DMS 273 treated with DMSO at 0.1 percent for 48 hours (cell line): ENCODE measurements around the gene POLR1A.
"Not testable (repeated sequence)": the region's sequence is repeated elsewhere in the genome, so short reads cannot be mapped to it uniquely, and the experiment has no call there.

ENCODE experiments used
- DNase-seq: peaks from one replicate; lab custom pipeline; 2025; lab: John Stamatoyannopoulos, UW

POLR1A gene

DNA sequence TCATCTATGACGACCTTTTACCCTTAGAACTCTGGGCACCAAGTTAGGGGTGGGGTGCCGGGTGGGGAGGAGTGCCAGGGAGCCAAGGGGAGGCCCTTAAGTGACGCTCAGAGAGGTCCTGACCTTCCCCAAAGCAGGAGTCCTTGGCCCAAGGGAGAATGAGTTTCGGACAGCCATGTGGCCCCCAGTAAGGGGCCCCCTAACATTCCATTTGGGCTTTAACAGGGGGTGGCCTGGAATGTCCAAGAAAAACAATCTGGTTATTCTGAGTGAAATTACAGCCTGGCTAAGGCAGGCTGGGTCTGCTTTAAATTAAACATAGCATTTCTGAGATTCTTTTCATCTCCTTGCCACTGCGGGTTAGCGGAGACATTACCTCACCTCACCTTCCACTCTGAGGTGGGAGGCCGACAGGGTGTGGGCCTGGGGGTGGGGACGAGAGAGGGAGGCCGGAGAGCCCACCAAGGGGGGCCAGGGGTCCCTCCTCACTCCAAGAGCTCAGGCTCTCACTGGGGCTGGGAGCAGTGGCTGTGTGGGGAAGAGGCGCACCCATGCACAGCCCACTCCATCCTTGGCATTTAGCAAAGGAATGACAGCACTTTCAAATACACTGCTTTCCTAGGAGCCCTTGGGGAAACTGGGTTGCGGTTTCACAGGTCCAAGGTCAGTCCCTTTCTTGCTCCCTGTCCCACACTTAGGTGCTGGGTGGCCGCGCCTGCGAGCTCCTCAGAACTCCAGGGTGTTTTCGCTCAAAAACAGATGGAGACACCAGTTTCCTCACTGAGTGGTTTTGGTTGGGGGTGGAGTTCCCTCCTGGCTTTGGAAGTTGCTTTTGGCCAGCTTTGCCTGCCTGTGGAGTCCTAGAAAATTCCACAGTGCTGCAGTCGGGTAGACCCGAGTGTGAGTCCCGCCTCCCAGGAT lies 107.4 kb downstream of the POLR1A start:
- peak; percentile 21 for DNase-seq

DNA sequence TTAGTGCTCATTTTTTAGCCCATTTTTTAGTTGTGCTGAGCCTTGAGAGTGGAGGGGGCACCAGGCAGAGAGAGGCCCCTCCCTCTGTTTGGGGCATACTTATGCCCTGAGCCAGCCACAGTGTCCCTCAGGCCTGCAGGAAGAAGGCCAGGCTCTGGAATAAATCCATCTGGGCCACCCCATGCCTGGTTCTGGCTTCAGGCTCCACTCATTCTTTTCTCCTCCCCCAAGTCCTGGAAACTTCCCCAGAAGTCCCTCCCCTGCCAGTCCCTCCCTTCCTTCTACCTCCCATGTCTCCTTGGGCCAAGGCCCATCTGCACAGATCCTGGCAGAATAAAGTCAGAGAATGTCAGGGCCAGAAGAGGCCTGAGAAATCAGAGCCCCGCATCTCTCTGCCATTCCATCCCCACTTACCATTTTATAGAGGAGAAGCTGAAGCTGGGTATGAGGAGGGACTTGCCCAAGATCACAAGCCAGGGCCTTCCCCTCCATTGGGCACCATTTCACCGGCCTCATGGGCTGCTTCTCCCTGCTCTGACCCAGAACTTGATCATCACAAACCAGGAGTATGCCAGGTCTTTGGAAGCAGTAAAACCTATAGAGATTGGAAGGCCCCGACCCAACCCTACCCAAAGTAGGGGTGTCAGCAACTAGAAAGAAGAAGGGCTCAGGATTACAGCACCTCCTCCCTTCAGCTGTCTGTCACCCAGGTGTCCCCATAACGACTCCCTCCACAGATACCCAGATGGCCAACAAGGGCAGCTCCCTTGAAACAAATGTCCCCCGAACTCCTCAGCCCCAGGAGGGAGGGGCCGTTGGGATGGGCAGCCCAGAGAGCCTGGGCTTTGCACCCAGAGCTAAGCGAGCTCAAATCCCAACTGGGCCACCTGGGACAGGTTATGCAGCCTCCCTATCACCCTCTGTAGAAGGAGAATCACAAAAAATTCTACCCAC lies 108.4 kb downstream of the POLR1A start:
- peak; percentile 46 for DNase-seq

- no peak for DNase-seq
These were observed 109.1 kb downstream of the POLR1A start for GRCh38 chr2:85996591-85996990.

DNA sequence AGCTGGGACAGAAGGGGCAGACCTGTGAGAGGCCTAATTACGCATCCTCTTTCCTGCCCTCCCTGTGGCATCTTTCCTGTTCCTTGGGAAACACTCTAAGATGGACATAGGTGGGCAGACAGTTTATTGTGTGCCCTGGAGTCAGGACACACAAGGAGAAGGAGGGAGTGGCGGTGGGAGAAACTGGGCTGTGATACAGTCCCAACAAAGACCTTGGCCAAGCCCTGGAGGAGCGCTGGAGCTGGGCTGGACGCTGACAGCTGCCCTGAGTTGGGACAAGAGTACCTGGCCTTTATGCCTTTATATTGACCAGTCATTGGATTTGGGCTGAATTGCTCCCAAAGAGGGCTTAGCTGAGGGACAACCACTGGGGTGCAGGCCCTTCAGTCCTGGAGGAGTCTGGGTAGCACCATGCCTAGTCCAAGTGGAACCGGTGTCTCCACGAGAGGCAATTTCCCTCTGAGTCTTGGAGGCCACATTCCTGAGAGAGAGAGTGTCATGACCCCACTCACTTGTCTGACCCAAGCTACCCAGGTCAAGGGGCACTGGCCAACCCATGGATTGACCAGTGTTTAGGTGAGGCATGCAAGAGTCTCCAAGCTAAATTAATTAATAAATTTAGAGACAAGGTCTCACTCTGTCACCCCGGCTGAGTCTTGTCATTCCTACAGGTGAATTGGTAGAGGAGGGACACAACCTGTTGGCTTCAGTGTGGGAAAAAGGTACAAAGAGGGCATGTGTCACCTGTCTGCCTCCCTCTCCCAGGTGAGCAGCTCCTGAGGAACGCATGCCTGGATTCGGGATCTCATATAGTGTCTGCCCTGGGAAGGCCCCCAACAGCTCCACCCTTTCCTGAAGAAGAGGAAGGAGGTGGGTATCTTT lies 109.8 kb downstream of the POLR1A start:
- no peak for DNase-seq

GRCh38 chr2:85994897-85995647 lies 110.6 kb downstream of the POLR1A start:
- no peak for DNase-seq

- DNase-seq: no peak
These were observed 111.3 kb downstream of the POLR1A start for GRCh38 chr2:85994421-85994777.

- DNase-seq: no peak
These were observed 113.1 kb downstream of the POLR1A start for GRCh38 chr2:85992611-85993010.

GRCh38 chr2:85992053-85992452 lies 113.6 kb downstream of the POLR1A start:
- not testable (repeated sequence) for DNase-seq

DNA sequence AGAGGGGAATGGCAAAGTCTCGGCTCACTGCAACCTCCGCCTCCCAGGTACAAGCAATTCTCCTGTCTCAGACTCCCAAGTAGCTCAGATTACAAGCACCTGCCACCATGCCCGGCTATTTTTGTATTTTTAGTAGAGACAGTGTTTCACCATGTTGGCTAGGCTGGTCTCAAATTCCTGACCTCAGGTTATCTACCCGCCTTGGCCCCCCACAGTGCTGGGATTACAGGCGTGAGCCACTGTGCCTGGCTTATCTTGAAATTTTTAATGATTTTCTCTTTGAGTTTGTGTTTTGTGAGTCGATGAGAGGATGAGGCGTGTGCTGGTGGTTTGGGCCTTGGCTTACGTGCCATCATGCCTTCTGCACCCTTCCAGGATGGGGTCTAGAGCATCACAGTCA lies 115.6 kb downstream of the POLR1A start:
- no peak for DNase-seq

DNA sequence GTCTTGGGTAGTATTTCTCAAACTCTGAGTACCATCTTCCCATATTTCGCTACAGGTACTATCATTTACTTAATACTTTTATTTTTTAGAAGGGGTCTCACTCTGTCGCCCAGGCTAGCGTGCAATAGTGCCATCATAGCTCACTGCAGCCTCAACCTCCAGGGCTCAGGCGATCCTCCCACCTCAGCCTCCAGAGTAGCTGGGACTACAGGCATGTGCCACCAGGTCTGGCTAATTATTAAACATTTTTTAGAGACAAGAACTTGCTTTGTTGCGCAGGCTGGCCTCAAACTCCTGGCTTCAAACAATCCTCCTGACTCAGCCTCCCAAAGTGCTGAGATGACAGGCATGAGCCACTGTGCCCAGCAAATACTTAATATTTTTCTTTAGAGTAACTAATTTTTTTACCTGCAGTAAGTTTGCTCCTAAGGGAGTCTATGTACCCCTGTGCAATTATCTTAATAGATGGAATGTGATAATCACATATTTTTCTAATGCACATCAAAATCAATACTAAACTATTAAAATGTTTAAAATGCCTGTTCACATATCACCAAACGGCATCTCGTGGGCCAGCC lies 116.3 kb downstream of the POLR1A start:
- no peak for DNase-seq

- DNase-seq: no peak
These were observed 116.8 kb downstream of the POLR1A start for GRCh38 chr2:85988914-85989270.

DNA sequence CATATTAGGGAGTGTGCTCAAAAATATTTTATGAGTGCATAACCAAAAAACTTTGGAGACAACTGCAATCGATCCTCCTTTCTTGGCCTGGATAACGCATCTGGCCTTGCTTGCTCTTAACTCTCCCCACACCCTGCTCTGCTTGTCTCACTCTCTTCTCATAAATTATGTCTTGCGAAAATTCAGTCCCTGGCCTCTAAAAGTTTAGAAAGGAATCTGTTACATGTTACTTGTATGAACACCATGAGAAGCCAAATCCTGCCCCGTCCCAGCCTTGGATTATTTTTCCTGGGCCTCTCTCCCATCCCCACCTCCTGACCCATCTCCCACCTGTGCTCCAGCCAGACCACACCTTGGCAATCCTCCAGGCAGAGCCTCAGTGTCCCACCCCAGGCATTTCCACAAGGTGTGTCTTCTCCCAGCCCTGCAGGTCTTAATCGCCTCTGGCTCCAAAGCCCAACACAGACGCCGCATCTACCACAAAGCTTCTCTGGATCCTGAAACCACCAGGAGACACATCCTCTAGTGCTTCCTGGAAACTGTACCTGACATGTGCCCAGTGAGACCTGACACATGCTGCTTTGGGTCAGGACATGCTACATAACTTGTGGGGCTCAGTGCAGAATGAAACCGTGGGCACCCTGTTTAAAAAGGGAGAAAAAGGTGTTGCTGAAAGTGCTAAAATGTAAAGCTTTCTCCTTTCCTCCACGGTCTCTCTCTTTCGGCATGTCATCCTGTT lies 117.3 kb downstream of the POLR1A start:
- no peak for DNase-seq

- no peak for DNase-seq
These were observed 118.2 kb downstream of the POLR1A start for GRCh38 chr2:85987266-85988174.

DNA sequence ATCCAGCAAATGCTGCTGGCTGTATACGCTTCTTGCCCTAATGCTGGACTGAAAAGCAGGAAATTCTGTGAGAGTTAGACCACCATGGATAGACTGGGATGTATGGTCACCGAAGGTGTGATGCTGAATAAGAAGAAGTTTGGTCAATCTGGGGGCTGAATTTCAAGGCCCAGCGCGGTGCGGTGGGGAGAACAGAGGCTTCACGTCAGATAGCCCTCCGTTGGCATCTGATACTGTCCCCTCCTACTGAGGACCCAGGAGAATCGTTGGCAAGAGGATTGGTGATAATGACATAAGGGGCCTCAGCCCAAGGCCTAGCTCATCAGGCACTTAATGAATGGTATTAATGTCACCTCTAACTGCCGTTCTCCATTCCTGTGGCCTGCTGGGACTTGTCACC lies 119.6 kb downstream of the POLR1A start:
- no peak for DNase-seq

- DNase-seq: no peak
These were observed 120.9 kb downstream of the POLR1A start for GRCh38 chr2:85984788-85985187.

- no peak for DNase-seq
These were observed 121.9 kb downstream of the POLR1A start for GRCh38 chr2:85983766-85984165.

DNA sequence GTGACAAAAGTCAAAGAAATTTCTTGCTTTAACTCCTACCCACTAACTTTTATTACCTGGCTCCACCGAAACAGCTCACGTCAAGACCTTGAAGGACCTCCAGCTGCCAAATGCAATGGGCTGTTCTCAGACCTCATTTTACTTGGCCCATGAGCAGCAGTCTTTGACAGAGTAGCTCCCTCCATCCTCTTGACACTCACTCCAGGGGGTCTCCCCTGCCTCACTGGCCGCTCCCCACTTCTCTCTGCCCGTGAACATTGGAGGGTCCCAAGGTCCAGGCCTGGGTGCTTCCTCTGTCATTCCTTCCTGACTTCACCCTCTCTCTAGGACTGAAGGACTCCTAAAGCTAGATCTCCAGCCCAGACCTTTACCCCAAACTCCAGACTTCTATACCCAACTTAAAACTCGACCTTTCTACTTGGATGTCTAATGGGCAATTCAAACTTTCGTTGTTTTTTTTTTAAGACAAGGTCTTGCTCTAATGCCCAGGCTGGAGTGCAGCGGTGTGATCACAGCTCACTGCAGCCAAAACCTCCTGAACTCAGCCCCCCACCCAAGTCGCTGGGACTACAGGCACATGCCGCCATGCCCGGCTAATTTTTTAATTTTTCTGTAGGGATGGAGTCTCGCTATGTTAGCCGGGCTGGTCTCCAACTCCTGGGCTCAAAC lies 124.0 kb downstream of the POLR1A start:
- no peak for DNase-seq
